HG02943 (cell line): ENCODE measurements around the gene MTHFD2.
"Not testable (repeated sequence)": the region's sequence is repeated elsewhere in the genome, so short reads cannot be mapped to it uniquely, and the experiment has no call there.

Experiments used
- ATAC-seq: cut with Tn5 transposase; IDR thresholded peaks from one replicate; pipeline ENCODE4 v1.9.1; 2021; ENCODE audit warnings: mild to moderate bottlenecking, low read depth, moderate library complexity; ENCODE audit not compliant: unreplicated experiment

Gene MTHFD2

DNA sequence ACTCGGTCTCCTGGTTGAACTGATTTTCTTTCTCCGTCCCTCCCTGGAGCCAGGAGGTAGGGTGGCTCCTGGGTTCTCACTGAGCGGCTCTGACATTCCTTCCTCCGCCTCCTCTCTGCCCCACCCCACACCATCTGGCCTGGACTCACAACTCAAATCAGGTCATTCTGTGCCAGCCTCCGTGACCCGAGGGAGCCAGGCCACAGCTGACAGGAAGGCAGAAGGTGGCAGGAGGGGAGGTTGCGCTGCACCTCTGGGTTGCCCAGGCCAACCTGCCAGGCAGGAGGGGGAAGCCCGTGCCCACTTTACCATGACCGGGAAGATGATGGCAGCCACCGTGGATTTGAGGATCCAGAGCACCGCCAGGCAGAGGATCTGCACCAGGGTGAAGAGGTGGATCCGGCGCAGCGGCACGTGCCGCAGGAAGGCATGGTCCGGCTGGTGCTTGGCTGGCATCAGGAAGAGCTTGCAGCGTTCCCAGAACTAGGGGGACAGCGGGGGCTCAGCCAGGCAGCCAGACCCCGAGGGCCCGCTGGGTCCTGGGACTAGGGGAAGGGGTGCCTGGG, 28.3 kb downstream of the MTHFD2 start:
- ATAC-seq, result no peak

DNA sequence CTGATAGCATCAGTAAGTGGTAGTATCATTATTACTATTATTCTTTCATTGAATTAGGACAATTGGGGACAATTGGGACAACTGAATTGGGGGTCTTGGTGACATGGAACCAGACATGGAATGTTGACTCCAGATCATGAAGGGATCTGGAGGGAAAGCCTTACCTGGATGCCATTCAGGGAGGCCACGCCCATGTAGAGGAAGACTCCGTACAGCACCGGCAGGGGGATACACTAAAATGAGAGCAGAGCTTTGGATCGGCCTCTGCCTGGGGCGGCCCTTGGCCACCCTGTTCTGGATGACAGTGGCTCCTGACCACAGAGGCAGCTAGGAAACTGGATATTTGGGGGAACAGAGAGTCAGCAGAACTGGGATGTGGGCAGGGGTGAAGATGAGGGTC, 29.2 kb downstream of the MTHFD2 start:
- ATAC-seq, result no peak

- ATAC-seq, result no peak
These were observed 30.4 kb downstream of the MTHFD2 start for GRCh38 chr2:74228772-74229171.

GRCh38 chr2:74229865-74230264, 31.4 kb downstream of the MTHFD2 start:
- ATAC-seq, result not testable (repeated sequence)

GRCh38 chr2:74232426-74232825, 34.0 kb downstream of the MTHFD2 start:
- ATAC-seq, result no peak

- no peak for ATAC-seq
These were observed 35.2 kb downstream of the MTHFD2 start for GRCh38 chr2:74233648-74234047.

GRCh38 chr2:74235041-74235440, 36.6 kb downstream of the MTHFD2 start:
- ATAC-seq, result no peak

DNA sequence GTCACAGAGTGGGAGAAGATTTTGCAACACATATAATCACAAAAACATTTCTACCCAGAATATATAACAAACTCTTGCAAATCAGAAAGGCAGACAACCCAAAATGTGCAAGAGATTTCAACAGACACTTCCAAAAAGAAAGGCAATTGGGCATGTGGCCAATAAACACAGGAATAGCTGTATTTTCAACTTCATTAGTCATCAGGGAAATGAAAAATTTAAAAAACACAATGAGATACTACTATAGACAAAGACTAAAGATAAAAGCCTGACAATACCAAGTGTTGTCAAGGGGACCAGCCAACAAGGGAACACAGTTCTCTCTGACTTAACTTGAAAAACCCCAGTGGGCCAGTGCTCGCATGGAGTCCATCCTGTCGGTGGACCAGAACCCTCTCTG, 40.5 kb downstream of the MTHFD2 start:
- no peak for ATAC-seq

DNA sequence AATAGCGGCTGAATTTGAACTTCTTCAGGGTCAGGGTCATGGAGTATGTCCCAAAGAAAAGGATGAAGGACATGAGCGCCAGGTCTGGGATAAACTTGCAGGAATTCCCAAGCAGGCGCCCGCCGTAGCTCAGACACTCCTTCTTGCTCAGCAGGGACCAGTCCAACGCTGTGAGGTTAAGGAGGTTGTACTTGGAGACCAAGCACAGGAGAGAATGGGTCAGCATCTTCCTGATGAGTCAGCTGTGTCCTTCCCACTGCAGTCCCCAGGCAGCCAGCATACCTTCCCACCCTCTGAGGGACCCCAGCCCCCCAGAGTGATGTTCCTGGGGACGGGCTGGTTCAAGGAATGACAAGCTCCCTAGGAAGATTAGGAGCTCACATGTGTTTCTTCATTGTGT, 40.9 kb downstream of the MTHFD2 start:
- ATAC-seq, result no peak

GRCh38 chr2:74242354-74243071, 44.1 kb downstream of the MTHFD2 start:
- ATAC-seq, result no peak

DNA sequence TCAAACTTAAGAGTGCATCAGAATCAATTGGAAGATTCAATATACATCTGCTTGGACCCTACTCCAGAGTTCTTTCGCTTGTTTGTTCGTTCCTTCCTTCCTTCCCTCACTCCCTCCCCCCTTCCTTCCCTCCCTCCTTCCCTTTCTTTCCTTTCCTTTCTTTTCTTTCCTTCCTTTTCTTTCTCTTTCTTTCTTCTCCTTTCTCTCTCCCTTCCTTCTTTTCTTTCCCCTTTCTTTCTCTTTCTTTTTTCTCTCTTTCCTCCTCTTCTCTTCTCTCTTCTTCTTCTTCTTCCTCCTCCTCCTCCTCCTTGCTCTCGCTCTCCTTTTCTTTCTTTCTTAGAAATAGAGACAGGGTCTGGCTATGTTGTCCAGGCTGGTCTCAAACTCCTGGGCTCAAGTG, 45.9 kb downstream of the MTHFD2 start:
- ATAC-seq, result no peak

DNA sequence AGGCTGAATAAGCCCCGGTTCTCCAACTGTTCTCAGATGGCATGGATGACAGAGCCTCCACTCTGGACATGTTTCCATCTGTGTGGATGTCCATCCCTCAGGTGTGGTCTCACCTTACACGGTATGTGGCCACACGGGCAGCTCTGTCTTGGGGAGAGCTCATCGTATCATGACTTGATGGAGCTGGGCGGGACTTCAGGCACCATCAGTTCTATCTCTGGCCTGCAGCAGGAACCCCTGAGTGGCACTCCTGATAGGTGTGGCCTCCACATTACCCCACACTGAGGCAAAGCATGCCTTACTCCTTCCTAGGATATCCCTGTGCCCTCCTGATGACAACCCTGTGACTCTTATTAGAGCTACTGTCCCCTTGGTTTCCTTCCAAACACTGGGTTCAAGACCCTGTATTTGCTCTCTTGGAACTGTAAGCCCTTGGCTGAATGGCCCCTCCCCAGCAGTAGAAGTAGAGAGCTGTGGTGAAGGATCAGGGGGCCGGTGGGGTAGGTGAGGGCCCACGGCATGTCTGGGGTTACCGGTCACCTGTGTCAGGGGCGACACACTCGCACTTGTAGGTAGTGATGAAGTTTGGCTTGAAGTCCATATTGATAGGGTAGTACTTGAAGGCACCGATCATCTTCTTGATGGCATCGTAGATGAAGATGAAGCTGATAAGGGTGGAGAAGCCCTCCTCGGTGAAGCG, 48.2 kb downstream of the MTHFD2 start:
- no peak for ATAC-seq

- no peak for ATAC-seq
These were observed 51.1 kb downstream of the MTHFD2 start for GRCh38 chr2:74249406-74250122.

- ATAC-seq, result no peak
These were observed 51.8 kb downstream of the MTHFD2 start for GRCh38 chr2:74250189-74250631.

DNA sequence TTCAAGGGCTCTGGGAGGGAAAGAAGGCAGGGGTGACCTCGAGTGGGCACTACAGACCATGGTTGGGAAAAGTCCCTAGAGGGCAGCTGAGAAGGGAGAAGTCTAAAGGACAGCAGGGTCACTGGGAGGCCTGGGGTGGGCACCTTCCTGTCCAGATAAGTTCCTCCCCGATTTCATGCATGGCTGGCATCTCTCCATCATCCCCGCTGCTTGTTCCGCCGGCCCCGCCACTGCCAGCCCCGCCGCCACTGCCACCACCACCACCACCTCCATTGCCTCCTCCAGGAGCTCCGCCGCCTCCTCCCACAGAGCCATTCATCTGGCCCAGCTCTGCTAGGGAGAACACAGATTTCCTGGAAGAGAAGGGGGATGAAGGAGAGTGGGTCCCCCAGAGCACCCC, 53.6 kb downstream of the MTHFD2 start:
- no peak for ATAC-seq

GRCh38 chr2:74252862-74253261, 54.4 kb downstream of the MTHFD2 start:
- ATAC-seq, result no peak

DNA sequence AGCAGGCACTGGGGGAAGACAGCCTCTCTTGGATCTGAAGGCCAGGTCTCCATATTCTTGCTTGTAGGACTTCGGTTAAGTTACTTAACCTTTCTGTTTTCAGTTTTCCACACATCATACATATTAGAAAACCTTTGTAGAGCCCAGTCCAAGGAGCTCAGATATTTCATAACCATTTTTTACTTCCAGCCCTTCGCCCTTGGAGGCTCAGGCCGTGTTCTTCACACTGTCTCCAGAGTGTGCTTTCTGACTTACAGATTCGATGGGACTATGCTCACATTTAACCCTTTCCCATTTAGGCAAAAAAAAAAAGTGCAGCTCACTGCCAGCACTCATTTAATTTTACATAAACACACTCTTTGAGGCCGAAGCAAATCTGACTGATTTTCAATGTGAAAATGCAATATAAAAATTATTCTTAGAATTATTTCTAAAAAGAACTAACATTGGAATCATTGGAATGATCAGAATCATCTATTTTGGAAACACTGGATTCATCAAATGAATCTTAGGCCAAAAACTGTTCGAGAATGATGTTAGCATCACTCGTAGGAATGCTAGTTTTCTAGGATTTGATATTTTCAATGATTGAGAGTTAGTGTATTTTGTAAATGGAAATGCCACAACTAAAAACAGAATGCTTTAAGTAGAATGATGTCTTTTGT, 55.0 kb downstream of the MTHFD2 start:
- ATAC-seq, result no peak

- ATAC-seq, result no peak
These were observed 55.5 kb downstream of the MTHFD2 start for GRCh38 chr2:74253971-74254310.

GRCh38 chr2:74255660-74256213, 57.3 kb downstream of the MTHFD2 start:
- ATAC-seq, result no peak

GRCh38 chr2:74259191-74259590, 60.8 kb downstream of the MTHFD2 start:
- ATAC-seq, result no peak
